Neural progenitor cell (in vitro differentiated cells): ENCODE measurements around the gene SUSD6.

Experiments used
- EZH2 ChIP-seq: fragments of 200-600 bp; sonication (generic); IDR thresholded peaks from 2 replicates; pipeline ENCODE4 v1.6.1; 2017; ENCODE audit warnings: antibody characterized with exemption, mild to moderate bottlenecking, moderate library complexity
- TF ChIP-seq, protein P1 (sequence below): fragments of 200-600 bp; sonication (generic); IDR thresholded peaks from 2 replicates; pipeline ENCODE4 v1.5.1; 2017; ENCODE audit warnings: antibody characterized with exemption, mild to moderate bottlenecking

GRCh38 chr14:69658664-69659261 lies 47.4 kb downstream of the SUSD6 start:
- no peak for TF ChIP-seq EZH2
- TF ChIP-seq, protein P1, sequence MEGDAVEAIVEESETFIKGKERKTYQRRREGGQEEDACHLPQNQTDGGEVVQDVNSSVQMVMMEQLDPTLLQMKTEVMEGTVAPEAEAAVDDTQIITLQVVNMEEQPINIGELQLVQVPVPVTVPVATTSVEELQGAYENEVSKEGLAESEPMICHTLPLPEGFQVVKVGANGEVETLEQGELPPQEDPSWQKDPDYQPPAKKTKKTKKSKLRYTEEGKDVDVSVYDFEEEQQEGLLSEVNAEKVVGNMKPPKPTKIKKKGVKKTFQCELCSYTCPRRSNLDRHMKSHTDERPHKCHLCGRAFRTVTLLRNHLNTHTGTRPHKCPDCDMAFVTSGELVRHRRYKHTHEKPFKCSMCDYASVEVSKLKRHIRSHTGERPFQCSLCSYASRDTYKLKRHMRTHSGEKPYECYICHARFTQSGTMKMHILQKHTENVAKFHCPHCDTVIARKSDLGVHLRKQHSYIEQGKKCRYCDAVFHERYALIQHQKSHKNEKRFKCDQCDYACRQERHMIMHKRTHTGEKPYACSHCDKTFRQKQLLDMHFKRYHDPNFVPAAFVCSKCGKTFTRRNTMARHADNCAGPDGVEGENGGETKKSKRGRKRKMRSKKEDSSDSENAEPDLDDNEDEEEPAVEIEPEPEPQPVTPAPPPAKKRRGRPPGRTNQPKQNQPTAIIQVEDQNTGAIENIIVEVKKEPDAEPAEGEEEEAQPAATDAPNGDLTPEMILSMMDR: no peak
